HG02610 (cell line): ENCODE data around the gene EFCC1.
"Not testable (repeated sequence)": the region's sequence is repeated elsewhere in the genome, so short reads cannot be mapped to it uniquely, and the experiment has no call there.

ENCODE experiments used
- ATAC-seq: cut with Tn5 transposase; IDR thresholded peaks from one replicate; pipeline ENCODE4 v1.9.1; 2021; ENCODE audit warnings: mild to moderate bottlenecking, moderate library complexity; ENCODE audit not compliant: unreplicated experiment

Gene EFCC1

GRCh38 chr3:129050556-129051295 is 49.6 kb downstream of the EFCC1 start:
- no peak for ATAC-seq

GRCh38 chr3:129051871-129052340 is 50.8 kb downstream of the EFCC1 start:
- no peak for ATAC-seq

GRCh38 chr3:129052675-129053074 is 51.6 kb downstream of the EFCC1 start:
- ATAC-seq, result no peak

- no peak for ATAC-seq
These were observed 53.6 kb downstream of the EFCC1 start for GRCh38 chr3:129054605-129055104.

- no peak for ATAC-seq
These were observed 55.5 kb downstream of the EFCC1 start for GRCh38 chr3:129056451-129057173.

GRCh38 chr3:129057249-129057648 is 56.1 kb downstream of the EFCC1 start:
- ATAC-seq, result no peak

- ATAC-seq, result no peak
These were observed 57.5 kb downstream of the EFCC1 start for GRCh38 chr3:129058441-129059200.

- no peak for ATAC-seq
These were observed 58.3 kb downstream of the EFCC1 start for GRCh38 chr3:129059311-129059958.

GRCh38 chr3:129060276-129061022 is 59.3 kb downstream of the EFCC1 start, which contains the start of gene GP9:
GP9 (plus strand) TSS chr3:129060779; CDS start chr3:129061740, 961 bp downstream.
- ATAC-seq, result no peak

- ATAC-seq, result no peak
These were observed 60.2 kb downstream of the EFCC1 start for GRCh38 chr3:129061023-129061887.

GRCh38 chr3:129061888-129062834 is 61.1 kb downstream of the EFCC1 start:
- no peak for ATAC-seq

- ATAC-seq, result no peak
These were observed 62.1 kb downstream of the EFCC1 start for GRCh38 chr3:129063091-129063640.

GRCh38 chr3:129063841-129064482 is 62.9 kb downstream of the EFCC1 start:
- ATAC-seq, result no peak

GRCh38 chr3:129065016-129065719 is 64.1 kb downstream of the EFCC1 start:
- ATAC-seq, result no peak

- ATAC-seq, result no peak
These were observed 64.6 kb downstream of the EFCC1 start for GRCh38 chr3:129065720-129066073.

- not testable (repeated sequence) for ATAC-seq
These were observed 66.6 kb downstream of the EFCC1 start for GRCh38 chr3:129067719-129068118.
